Embryonic facial prominence (tissue), 1 donor: ENCODE measurements around the gene ARHGEF4.
"Not testable (repeated sequence)": the region's sequence is repeated elsewhere in the genome, so short reads cannot be mapped to it uniquely, and the experiment has no call there.

ENCODE experiments used
- DNase-seq: peaks from one replicate; pipeline ENCODE4 v3.0.0-alpha.2; 2016; ENCODE audit errors: extremely low spot score

Gene ARHGEF4

DNA sequence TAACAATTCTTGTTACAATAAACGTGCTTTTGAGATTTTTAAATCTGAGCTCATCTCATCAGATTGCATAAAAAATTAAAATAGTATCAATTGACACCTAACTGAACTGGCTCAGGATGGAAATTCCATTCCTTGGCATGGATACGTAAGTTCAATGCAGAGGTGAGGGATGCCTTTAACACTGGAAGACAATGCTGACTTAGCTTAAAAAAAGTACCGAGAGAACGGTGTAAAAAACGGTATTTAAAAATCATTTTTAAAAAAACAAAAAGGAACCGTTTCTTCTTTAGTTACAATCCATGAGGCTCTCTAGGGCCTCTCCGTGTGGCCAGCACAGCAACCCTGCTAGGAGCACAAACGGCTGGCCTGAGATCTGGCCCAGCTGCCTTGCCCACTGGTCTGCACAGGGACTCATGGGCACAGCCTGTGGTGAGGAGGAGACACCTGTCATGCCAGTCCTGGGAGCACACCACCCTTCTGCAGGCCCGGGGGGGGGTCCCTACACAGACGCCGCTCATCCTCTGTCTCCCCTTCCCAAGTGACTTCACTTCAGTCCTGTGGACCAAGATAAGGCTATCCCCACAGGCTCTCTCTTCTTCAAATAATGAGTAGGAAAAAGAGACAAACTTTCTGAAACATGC, 211.3 kb downstream of the ARHGEF4 start:
- DNase-seq, result no peak

DNA sequence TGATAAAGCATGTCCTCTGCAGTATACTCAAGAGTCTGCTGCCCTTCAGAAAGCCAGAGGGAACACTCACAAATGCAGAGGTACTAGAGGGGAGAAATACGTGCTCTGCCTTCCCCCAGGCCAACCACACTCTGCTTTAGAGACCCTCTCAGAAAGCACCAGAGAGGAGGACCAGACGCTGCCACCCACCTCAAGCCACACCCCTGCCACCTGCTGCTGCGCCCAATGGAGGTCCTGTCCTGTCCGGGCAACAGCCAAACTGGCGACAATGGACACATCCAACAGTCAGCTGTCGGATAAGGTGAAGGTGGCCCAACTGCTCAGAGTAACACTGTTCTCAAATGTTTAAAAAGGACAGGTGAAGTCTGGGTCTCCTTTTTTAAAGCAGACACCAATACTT, 211.9 kb downstream of the ARHGEF4 start:
- no peak for DNase-seq

DNA sequence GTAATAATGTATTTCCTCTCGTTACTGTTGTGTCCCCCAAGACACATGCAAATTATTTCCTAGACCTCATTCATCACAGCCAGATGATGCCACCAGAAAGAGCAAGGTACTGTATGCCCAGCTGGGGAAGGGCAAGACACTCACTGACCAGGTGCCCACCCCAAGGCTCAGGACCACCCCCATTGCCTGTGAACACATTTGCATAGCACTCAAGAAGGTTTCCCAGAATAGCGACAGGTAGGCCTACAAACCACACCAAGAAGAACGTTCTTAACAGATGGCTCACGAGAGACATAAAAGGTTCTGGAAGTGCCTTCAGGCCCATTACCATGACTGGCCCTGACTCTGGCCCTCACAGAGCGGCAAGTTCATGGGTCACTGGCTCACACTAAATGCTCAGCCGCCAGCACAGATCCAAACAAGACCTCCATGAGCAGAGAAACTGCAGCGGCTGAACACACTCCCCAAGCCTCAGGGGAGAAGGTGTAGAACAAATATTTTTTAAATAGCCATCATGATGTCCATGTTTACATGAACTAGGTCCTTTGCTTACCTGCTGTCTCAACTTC, 212.5 kb downstream of the ARHGEF4 start:
- no peak for DNase-seq

DNA sequence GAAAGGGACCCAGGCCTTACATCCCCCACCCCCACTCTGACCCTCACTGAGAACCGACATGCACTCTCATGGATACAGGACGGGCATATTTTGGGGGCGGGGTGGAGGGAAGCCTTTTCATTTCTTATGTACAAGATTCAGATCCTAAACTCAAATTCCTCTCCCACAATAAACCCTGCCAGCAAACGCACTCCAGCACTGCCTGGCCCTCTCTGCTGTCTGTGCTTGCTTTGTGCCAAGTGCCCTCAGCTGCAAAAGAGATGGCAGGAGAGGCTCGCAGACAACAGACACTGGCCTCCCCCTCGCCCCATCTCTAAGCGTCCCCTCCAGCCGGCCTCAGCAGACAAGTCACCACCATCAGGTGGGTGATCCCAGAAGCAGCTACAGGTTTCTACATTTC, 214.2 kb downstream of the ARHGEF4 start:
- DNase-seq, result no peak

GRCh38 chr2:131052741-131053263, 216.1 kb downstream of the ARHGEF4 start:
- DNase-seq, result no peak

- no peak for DNase-seq
Measured at GRCh38 chr2:131054488-131054887, 217.8 kb downstream of the ARHGEF4 start.

DNA sequence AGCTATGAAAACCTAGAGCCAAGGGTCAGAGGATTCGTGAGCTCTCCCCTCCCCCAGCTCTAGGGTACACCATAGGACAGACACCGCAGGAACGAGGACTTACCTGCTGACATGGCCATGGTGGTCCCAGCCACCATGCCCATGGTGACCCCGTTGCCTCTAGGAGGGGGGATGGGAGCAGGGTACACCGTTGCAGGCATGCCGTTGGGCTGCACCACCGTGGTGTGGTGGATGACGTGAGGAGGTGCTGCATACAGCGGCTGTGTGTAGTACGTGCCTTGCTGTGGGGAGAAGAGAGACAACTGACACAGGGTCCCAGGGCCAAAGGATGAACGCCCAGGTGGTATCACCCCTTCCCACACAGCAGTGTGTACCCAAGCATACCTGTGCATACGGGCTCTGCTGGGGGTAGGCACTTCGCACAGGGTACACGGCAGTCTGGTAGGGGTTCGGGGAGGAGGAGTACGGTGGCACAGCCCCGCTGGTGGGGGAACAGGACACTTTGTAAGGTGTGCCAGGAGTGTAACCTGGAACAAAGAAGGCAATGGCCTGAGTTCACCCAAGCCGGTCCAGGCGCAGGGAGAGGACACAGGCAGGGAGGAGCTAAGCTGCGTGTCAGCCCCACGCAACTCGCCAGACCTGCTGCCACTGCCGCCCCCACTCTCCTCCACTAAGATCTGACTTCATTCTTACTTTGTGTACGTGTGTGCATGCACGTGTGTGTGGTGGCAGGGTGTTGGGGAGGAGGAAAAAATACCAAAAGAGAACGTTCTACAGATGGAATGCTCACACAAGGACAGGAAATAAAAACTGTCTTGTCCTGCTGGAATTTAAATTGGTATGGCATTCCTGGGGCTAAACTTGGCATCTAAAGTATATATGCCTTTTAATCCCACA, 218.7 kb downstream of the ARHGEF4 start:
- DNase-seq, result no peak

DNA sequence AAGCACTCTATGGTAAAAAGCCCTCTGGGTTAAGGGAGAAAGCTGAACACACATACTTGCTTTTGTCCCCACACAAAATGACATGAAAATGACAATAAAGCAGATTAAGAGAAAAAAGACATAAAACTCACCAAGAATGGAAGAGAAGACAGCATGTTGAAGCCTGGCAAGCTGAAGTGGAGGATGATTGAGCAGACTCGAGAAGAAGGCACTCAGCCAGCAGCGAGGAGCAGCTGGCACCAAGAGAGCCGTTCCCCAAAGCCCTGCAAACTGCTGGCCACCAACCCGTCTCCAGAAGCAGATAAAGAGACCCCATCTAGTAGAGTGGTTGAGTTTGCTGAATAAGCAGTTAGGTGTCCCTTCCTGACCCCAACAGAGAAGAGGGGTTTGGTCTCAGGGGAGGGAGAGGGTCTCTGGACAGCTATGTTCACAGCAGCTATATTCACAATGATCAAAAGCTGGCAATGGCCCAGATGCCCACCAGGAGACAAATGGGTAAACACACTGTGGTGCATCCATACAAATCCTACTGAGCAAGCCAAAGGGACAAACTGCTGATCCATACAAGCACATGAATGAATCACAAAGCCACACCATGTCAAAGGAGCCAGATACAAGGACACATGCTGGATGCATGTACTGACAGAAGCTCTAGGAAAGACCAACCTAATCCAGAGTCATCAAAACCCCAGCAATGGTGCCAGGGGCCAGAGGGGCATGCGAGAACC, 219.7 kb downstream of the ARHGEF4 start:
- no peak for DNase-seq

DNA sequence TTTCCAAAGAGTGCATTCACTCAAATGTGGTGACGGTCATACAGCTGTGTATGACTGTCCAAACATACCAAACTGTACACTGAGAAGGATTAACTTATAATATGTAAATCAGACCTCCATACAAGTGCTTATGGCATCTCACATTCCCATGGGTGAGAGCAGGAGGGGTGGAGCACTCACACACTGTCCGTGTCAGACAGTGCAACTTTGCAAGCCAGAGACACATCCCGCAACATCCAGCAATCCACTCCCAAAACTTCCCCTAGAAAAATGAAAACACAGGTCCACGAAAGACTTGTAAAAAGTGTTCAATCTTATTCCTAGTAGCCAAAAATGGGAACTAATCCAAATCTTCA, 220.2 kb downstream of the ARHGEF4 start:
- DNase-seq, result no peak

DNA sequence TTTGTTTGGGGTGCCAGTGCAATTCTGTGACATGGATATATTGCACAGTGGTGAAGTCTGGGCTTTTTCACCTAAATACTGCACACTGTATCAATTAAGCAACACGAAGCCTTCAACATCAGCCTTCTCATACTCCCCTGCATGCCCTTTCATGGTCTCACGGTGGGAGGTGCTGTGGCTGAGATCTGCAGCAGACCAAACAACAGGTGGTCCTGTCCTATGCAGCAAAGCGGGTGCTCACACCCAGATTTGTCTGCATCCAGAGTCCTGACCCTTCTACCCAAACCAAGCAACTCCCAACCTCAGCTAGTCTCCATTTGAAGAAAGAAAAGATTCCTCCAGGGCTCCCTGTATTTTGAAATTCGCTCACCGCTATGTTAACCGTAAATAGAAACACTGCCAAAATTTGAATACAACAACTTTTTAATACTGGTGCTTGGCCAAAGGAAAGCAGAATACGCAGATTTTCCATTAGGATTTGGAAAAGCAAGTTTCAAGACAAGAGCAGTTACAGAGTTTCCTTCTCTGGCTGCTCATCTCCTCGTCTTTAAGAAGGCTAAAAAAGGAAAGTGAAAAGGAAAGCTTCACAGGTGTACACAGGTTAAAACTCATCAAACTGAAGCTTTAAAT, 221.6 kb downstream of the ARHGEF4 start:
- no peak for DNase-seq

DNA sequence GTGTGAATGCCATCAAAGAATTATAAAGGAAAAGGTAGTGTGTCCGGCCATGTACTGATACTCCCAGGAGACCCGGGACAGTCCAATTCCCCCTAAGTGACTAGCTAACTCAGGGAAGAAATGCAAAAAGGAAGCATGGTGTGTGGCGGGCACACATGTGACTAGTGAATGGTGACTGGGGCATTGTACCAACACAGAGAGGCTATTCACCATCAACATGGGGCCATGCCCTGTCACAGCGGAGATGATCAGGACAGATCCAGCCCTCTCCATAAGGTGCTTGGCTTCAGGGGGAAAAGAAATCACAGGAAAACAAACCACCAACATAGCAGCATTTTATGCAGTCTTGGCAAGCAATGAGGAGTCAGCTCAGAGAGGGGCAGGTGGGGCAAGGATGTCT, 222.2 kb downstream of the ARHGEF4 start:
- DNase-seq, result no peak

GRCh38 chr2:131063501-131064283, 227.0 kb downstream of the ARHGEF4 start:
- DNase-seq, result no peak

GRCh38 chr2:131064589-131065512, 228.1 kb downstream of the ARHGEF4 start:
- no peak for DNase-seq

DNA sequence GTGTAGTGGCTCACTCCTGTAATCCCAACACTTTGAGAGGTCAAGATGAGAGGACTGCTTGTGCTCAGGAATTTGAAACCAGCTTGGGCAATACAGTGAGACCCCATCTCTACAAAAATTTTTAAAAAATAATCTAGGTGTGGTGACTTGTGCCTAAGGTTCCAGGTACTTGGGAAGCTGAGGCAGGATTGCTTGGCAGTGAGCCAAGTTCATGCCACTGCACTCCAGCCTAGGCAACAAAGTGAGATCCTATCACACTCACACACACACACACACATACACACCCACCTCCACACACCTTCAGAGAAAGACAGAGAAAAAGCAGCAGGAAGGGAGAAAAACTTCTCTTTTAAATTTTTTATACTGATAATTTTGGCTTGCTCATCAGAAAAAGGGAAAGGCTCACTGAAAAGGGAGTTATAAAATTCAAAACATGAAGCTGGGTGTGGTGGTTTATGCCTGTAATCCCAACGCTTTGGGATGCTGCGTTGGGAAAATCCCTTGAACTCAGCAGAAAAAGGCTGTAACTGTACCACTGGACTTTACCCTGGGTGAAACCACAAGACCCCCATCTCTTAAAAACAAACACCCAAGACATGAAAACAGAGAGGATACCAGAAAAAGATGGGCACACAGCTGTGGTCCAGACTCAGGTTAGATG, 230.9 kb downstream of the ARHGEF4 start:
- DNase-seq, result no peak

GRCh38 chr2:131068172-131068571, 231.5 kb downstream of the ARHGEF4 start:
- not testable (repeated sequence) for DNase-seq

DNA sequence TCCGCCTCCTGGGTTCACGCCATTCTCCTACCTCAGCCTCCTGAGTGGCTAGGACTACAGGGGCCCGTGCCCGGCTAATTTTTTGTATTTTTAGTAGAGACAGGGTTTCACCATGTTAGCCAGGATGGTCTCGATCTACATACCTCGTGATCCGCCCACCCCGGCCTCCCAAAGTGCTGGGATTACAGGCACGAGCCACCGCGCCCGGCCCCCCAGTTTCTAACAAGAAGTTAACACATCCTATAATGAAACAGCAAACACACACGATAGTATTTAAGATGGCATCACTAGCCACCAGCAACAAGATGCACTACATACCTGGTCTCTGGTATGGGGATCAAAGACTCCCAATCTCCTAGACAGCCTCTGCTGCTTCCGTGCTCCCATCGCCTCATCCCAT, 238.9 kb downstream of the ARHGEF4 start:
- not testable (repeated sequence) for DNase-seq

DNA sequence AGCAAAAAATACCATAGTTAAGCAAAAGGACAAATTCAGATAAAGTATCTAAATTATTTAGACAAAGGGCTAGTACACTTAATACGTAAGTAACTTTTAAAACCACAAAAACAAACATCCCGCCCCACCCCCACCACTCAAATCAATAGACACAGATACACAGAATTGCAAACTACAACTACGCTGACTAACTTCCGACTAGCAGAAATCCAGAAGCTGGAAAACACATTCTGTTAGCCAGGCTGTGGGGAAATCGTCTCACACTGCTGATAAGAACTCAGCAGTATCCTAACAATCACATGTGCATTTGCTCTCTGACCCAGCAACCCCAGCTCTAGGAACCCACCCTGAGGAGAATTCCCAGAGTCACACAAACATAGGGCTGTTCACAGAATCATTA, 240.0 kb downstream of the ARHGEF4 start:
- no peak for DNase-seq

GRCh38 chr2:131077182-131077846, 240.6 kb downstream of the ARHGEF4 start:
- DNase-seq, result no peak

GRCh38 chr2:131077966-131078365, 241.3 kb downstream of the ARHGEF4 start:
- DNase-seq, result no peak
